NB4 (cell line): Measurements from ENCODE around the gene AMH.

Experiments used
- DNase-seq: peaks from one replicate; pipeline ENCODE4 v3.0.0; 2010; ENCODE audit warnings: low read depth
- H3K4me3 ChIP-seq: one replicate; pipeline ENCODE4 v1.5.1; 2011; ENCODE audit warnings: mild to moderate bottlenecking, low read depth, low read length, moderate library complexity
- CTCF ChIP-seq: IDR thresholded peaks from one replicate; pipeline ENCODE4 v1.5.1; 2012; ENCODE audit warnings: low read depth, low read length
- MAX ChIP-seq: IDR thresholded peaks from 2 replicates; pipeline ENCODE4 v1.6.1; 2011; ENCODE audit warnings: low read depth, low read length
- MYC ChIP-seq: IDR thresholded peaks from 2 replicates; pipeline ENCODE4 v1.6.1; 2011; ENCODE audit warnings: low read depth, low read length
- POLR2A ChIP-seq: IDR thresholded peaks from 2 replicates; pipeline ENCODE4 v1.6.1; 2011; ENCODE audit warnings: mild to moderate bottlenecking; ENCODE audit not compliant: insufficient read length; ENCODE audit errors: extremely low read depth

AMH gene

GRCh38 chr19:2294687-2295335 lies 45.7 kb downstream of the AMH start:
- no peak for DNase-seq
- no peak for TF ChIP-seq POLR2A
- TF ChIP-seq MYC, result no peak
- no peak for TF ChIP-seq MAX
- TF ChIP-seq CTCF, result no peak
- H3K4me3 ChIP-seq, result no peak overlapping the region

- TF ChIP-seq POLR2A, result no peak
- TF ChIP-seq MYC, result no peak
- TF ChIP-seq MAX, result no peak
- TF ChIP-seq CTCF, result no peak
- no peak overlapping the region for H3K4me3 ChIP-seq
- no peak for DNase-seq
Measured at GRCh38 chr19:2296141-2296540, 47.0 kb downstream of the AMH start.

- no peak for TF ChIP-seq MAX
- no peak for TF ChIP-seq POLR2A
- TF ChIP-seq MYC, result no peak
- no peak for TF ChIP-seq CTCF
- H3K4me3 ChIP-seq, result no peak overlapping the region
- DNase-seq, result no peak
Measured at GRCh38 chr19:2300533-2300932, 51.4 kb downstream of the AMH start.
